HG02763 (cell line): ENCODE data around the gene NAA40.

ENCODE experiments used
- ATAC-seq: cut with Tn5 transposase; IDR thresholded peaks from one replicate; pipeline ENCODE4 v1.9.1; 2021; ENCODE audit warnings: mild to moderate bottlenecking, moderate library complexity; ENCODE audit not compliant: unreplicated experiment

The NAA40 gene

DNA sequence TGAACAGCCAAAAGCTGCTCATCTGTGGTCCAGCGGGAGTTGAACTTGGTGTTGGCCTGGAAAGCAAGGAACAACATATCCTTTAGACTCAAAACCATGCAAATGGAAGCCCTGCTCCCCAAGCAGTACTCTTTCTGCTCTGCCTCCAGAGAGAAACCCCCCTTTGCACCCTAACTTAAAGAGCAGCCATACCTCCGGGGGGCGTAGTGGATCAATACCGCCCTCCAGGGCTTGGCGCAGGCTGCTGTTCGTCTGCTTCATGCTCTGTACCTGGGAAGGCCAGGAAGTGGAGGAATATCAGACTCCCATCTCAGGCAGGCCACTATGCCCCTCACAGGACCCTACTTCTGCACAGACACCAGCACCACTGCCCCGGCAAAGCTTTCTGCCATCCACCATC is 26.1 kb upstream of the NAA40 start:
- ATAC-seq, result no peak

DNA sequence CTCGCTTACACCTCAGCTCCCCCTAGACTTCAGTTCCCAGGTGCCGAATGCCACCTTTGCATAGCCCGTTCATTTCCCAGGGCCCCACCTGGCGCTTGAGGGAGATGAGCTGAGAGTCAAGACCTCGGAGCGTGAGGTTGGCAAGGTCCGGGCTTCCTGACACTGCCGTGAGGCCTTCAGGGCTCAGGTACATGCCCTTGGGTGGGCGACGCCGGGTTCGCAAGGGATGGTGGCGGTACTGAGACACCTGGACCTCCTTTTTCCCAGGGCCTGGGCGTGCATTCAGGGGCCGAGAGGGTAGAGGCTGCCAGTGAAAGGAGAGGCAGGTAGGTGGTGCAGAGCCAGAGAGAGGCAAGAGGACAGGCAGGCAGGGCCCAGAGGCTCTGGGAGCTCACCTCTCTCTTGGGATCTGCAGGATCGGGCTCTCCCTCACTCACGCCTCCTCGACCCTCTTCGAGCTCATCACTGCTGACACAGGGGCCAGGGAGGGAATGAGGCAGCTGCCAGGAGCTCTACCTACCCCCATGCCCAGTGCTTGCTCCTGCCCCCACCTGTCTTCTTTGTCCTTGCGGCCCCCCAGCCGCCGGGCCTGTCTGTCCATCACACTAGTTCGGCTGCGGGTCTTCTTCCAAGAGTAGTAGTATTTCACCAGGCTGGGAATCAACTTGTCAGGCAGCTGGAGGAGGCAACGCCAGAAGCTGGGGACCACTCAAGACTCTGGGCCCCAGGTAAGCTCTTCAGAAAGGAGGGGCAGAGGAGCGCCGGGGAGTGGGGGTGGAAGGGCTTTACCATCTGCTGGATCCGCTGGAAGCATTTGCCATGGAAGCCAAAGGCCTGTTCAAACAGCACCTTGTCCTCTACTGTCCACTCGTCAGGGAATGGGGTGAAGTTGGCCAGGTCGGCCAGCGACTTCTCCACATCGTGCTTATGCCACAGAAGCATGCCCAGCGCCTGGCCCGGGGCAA is 24.7 kb upstream of the NAA40 start:
- ATAC-seq, result no peak

DNA sequence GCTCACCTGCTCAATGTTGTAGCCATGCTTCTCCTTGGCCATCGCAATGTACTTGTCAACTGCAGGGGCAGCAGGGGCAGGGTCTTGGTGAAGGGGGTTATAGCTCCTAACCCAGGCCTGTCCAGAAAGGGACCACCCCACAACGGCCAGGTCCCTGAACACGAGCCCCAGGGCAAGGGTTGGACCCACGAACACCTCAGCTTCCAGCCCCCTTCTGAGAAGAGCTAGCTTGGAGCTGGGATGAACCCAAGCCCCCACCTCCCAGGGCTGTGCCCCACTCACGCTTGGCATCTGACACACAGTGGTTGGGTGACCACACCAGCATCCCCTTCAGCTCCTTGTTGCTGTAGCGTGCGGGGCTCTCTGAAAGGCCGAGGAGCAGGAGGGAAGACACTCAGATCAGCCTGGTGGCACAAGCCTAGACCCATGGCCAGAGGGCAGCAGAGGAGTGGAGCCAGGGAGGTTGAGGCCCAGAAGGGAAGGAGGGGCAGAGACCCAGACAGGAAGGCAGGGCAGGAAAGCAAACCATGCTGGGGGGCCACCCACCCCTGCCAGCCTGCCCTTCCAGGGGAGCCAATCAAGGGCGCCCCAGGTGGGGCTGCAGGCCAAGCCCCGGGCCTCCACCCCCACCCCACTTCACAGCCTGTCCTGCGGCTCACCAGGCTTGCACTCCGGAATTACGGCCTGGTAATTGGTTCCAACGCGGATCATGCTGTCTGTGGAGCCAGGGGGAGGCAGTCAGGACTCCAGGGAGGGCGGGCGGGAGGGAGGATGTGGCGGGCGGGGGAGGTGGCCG is 23.7 kb upstream of the NAA40 start:
- ATAC-seq, result no peak

DNA sequence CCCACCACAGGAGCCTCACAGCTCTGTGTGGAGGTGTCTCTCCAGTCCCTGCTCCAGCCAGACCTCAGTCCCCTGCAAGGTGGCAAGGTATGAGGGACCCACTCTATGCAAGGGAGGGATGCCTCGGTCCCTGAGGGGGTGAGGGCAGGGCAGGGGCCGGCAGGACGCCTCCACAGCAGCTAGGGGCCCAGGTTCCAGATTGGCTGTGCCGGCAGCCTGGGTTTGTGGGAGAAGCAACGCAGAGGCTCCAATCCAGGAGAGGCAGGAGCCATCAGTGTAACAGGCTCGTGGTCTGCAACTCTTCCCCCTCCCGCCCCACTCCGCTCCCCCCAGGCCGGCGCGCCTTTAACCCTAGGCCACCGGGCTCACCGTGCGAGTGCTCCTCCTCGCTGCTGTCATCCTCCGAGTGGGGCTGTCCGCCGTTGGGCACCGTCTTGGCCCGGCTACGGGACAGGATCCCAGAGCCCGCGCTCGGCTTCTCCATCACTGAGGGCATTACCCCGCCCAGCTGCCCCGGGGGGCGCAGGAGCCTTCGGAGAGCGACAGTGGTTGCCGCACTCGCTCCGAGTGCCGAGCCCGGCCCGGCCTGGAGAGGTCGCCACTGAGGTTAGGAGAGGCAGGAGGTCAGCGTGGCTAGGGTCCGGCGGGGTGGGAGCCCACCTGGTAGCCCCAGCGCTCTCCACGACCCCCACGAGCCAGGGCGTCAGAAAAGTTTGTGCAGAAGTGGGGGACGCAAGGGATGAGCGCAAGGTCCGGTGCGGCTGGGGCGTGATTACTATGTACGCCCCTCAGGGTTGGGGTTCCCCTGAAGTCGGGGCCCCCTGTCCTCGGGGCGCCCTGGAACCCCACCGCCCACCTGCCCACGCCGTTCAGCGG is 22.6 kb upstream of the NAA40 start:
- no peak for ATAC-seq

DNA sequence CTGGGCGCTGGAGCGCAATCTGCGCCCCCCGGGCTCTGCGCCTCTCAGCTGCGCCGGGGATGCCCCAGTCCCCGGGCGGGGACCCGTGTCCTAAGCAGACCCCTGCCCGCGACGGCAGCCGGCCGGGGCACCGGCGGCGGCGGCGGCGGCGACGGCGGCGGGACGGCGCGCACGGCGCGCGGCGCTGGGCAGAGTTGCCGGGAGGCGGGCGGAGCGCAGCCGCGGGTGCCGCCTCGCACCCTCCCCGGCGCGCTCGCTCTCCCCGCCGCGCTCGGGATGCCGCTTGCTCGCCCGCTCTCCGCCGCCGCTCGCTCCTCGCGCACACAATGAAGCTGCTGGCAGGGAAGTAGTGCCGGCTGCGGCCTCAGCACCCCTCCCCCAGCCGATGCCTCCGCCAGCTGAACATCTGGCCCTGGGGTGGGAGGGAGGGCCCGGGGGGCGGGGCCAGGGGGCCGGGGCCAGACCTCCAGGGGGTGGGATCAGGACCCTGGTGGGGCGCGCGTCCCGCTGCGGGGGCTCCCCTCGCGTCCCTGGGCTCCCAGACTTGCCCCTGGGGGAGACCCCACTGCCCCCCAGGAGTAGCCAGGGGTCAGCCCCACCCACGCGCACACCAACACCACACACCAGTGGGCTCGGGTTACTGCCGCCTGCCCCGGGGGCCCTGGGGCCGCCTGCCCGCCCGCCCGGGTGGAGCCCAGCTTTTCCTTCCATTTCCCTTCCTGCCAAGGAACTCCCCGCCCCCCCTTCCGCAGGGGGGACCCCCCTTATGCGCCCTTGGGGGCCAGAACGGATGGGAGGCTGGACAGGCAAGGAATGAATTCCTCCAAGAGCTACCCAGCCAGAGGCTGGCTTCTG is 21.7 kb upstream of the NAA40 start, which contains the start of gene RCOR2:
RCOR2 (minus strand) TSS at position 328 of the 855 bp plus-strand sequence. CDS start 708 bp downstream, outside the sequence.
- no peak for ATAC-seq

DNA sequence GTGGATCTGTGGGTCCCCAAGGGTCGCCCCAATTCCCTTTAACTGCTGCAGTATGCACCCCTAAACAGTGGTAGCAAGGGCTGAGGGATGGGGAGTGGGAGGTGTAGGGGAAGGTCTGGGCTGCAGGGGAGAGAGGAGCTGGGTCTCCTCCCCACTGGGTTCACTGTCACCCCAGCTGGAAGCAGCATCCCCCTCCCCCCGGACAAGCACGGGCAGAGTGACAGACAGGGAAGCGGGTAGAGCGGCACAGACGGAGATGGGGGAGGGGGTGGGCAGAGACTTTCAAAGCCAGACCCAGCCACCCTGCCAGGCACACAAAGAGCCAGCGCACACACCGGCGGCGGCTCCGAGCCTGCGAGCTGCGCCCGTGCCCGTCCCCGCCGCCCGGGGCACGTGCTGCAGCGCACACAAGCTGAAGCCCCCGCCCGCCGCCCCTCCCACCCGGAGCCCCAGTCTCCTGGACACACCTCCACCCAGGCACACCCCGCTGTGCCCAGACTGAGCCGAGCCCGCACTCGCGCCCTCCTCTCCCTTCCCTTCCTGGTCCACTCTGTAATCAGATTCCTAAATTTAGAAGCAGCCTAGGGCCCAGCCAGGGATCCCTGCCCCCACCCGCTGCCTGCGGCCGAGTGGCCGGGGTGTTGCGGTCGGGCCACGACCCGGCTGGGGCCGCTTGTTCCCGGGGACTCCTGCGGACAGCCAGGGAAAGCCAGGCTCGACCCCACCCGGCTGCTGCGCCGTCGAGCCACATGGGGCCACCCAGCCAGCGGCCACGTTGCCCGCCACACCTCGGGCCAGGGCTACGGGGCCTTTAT is 20.9 kb upstream of the NAA40 start:
- no peak for ATAC-seq

DNA sequence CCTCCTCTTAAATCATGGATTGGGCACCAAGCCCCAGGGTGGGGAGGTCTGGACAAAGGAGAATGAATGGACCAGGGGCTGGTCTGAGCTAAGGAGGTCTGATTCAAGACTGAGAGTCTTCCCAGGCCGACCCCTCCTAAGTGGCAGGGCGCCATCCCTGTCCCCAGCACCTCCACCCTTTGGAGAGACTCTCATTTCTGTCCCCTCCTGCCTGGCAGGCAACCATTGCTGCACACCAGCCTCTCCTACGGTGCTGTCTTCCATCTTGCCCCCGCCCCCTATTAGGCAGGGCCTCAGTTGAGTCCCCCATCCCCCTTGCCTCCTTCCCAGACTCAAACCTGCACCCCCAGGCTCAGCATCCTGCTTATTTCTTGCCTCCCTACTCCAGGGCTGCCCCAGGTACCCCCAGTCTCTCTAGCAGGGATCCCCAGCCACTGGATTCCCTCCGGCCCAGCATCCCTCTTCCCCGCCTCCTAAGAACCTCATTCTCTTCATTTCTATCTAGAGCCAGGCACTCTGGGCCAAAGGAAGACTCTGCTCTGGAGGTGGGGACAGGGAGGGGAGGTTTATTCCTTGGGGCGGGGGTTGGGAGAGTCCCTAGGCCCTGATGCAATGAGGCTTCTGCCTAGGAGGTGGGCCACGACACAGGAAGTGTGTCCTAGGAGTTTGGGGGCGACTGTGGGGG is 20.2 kb upstream of the NAA40 start:
- ATAC-seq, result no peak

DNA sequence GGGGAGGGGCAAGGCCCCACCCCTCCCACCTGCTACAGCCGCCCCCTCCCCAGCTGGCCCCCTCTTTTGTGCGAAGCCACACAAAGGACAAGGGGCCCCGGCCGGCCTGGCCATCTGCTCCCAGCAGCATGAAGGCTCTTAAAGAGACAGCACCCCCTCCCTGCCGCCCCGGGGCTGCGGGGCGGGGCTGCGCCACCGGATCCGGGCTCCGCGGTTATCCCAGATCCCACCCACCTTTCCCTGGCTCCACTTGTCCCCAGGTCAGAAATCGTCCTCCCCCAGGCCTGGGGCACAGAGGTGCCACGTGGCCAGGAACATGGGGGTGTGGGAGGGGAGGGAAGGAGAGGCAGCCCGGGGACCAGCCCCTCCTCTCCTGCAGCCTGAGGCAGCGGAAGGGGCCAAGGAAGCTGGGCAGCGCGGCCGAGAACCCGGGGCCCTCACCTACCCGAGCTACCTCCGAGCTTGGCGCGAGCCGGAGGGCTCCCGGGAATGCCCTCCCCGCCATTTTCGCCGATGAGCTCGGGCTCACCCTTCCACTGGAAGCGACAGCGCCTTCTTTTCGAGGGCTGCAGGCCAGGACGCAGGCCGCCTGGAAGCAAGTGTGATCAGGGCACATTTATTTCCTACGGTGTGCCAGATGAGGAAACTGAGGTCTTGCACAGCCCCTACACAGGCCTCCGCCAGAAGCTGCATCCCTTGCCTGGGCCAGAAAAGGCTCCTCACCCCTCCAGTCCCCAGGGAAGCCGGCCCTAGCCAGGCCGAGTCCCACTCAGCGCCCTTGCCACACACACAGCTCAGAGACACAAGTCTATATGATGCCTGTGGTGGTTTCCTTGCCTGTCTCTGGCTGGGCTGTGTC is 19.3 kb upstream of the NAA40 start:
- ATAC-seq, result no peak

DNA sequence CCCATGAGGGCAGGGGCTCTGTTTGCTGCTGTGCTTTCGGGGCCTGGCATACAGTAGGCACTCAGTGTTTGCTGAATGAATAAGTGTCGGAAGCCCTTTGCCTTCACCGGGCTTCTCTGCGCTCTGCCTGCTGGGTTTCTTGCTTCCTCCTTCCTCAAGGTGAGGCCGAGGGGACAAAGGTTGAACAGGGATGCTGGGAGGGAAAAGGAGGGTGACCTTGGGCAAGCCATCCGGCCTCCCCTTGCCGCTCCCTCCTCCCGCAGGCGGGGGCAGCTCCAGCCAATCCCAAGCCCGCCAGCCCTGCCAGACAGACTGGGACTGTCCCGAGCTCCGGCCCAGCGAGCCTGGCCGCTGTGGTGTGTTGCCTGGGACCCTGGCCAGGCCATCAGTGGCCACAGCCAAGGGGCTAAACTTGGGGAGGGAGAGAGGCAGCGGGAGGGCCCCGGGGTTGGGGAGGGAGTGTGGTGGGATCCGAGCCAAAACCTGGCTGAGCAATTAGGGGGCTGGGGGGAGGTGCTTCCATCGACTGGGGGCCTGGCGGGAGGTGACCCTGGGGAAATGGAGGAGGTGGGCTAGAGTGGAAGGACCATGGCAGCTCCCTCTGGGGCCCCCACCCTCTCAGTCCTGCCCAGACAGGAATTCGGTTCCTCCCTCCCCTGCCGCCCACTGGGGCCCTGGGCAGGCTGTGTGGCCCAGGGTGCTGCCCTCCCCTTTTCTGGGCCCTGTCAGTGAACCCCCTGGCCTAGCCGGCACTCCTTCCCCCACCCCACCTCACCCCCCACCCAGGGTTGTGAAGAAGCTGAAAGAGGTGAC is 18.5 kb upstream of the NAA40 start:
- ATAC-seq, result no peak

DNA sequence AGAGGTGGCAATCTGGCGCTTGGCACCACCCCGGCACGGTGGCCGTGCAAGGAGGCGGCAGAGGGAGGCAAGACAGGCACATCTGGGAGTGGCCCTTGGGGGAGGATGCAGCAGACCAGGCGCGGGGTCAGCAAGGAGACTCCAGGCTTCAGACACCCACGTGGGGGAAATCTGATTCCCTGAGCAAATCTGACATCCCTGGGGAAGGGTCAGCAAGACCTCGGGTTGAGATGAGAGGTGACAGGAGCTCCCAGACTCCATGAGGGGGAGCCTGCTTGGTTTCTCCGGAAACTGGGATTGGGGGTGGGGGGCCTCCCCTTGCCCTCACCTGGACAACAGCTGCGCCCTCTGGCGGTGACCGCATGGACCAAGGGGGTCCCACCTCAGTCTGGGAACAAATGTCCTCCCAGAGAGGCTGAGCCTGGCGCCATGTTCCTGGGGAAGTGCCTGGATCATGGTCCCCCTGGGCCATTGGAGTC is 17.8 kb upstream of the NAA40 start:
- no peak for ATAC-seq

DNA sequence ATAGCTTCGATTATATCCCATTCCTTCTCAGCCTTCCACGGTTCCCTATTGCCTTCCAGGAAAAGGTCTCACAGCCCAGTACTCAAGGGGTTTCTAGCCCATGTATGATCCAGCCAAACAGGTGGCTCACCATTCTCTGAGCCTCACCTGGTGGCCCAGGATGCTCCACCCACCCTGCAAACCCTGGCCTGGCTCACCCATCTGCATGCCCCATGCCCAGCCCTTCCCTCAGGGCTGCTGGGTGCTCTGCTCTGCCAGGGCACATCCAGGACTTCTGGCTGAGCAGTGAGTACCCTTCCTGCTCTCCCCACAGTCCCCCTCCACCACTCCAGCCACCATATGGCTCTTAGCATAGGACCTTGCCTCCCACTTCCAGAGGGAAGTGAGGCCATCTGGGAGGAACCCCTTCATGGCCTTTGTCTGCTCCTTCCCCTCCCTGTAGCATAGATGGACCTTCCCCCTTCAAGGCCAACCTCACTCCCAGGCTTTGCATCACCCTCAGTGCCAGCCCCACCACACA is 16.1 kb upstream of the NAA40 start:
- no peak for ATAC-seq

DNA sequence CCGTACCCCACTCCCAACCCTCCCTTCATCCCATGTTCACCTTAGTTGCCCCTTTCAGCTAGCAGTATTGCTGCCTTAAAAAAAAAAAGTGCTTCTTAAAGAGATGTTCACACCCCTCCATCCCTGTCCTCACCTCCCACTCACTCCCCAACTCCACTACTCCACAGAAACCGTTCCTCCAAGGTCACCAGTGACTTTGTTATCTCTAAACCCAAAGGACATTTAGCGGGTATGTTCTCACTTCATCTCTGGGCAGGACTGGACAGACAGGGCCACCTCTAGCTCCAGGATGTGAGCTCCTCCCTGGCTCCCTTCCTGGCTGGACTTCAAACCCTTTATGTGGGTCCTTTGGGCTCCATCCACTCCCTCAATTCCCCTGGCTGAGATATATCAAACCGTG is 15.5 kb upstream of the NAA40 start:
- ATAC-seq, result no peak

DNA sequence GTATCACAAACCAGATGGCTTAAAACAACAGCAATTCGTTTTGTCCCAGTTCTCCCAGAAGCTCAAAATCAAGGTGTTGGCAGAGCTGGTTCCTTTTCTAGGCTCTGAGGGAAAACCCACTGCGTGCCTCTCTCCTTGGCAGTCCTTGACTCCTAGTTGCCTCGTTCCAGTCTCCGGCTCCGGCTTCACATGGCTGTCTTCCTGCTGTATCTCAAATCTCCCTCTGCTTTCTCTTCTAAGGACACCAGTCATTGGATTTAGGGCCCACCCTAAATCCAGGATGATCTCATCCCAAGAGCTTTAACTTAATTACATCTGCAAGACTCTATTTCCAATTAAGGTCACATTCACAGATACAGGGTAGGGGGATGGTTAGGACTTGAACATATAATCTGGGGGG is 9.2 kb upstream of the NAA40 start:
- ATAC-seq, result no peak

DNA sequence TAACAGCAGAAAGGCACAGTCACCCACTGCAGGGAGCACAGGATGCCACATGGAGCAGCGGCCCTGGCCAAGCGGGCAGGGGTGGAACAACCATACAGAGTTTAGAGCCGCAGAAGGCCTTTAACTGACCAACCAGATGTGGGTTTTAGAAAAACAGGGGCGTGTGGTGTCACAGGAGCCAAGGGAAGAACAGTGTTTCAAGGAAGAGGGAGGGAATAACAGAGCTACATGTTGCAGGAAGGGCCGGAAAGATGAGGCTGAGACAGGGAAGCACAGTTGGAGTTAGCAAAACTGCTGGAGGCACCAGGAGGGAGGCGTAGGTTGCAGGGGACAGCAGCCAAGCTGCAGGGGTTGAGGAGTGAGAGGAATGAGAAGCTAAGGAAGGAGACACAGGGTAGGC is 7.8 kb upstream of the NAA40 start:
- ATAC-seq, result no peak

DNA sequence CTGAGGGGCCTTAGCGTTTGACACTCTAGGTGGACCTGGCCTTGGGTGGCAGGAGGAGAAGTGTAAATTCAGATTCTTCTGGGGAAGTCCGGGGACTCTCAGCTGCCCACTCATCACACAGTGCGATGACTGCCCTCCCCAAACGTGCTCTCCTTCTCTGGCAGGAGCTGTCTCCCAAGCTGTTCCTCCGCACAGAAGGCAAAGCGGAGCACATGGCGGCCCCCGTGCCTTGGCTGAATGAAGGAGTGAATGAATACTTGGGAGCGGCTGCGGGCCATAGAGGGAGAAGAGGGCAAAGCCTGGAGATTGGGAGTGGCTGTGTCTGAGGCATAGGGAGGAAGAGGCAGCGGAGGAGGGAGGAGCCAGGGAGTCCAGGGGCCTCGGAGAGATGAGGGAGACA is 6.9 kb upstream of the NAA40 start:
- no peak for ATAC-seq

DNA sequence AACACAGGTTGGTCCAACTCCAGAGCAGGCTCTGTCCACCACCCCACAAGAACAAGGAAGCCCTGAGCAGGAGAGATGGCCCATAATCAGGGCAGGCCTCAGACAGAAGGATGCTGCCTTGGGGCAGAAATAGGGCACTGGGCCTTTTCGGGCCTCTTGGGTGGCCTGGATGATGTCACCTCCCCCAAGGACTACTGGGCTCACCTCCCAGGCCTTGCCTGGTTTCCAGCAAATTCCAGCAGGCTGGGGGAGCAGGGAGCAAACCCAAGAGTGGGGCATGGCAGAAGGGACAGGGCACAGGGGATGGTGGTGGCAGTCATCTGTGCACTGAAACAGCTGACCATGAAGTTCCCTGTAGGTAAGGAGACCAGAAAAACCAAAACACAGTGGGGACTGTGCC is 5.3 kb upstream of the NAA40 start:
- ATAC-seq, result no peak
